GM18907 (cell line): ENCODE measurements around the gene PDZD7.
A peak's percentile ranks its signal among the peaks of the same experiment; 100 is the strongest.

ENCODE experiments used
- ATAC-seq: cut with Tn5 transposase; IDR thresholded peaks from one replicate; pipeline ENCODE4 v1.9.1; 2021; ENCODE audit warnings: mild to moderate bottlenecking, moderate library complexity; ENCODE audit not compliant: unreplicated experiment

The PDZD7 gene

DNA sequence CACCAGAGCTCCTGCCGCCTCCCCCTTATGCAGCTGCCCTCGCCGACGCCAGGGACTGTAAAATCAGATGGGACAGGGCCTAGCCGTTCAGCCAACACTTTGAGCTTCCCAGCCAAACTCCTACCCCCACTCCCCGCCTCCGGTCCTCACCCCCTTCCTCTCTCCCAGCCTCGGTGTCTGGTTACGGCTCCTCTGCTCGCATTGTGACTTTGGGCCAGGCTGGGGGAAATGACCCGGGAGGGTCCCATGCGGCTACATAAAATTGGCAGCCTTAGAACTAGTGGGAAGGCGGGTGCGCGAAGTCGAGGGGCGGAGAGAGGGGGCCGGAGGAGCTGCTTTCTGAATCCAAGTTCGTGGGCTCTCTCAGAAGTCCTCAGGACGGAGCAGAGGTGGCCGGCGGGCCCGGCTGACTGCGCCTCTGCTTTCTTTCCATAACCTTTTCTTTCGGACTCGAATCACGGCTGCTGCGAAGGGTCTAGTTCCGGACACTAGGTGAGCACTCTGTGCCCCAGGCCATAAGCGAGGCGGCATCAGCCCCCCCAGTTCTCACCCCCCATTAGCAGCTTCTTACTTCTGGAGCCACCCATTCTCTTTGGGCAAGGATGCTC lies 30.8 kb upstream of the PDZD7 start, which contains the start of gene KAZALD1:
Gene KAZALD1 (plus strand): TSS at position 366 of the 608 bp plus-strand sequence. CDS start 604 bp downstream, outside the sequence.
- no peak for ATAC-seq

DNA sequence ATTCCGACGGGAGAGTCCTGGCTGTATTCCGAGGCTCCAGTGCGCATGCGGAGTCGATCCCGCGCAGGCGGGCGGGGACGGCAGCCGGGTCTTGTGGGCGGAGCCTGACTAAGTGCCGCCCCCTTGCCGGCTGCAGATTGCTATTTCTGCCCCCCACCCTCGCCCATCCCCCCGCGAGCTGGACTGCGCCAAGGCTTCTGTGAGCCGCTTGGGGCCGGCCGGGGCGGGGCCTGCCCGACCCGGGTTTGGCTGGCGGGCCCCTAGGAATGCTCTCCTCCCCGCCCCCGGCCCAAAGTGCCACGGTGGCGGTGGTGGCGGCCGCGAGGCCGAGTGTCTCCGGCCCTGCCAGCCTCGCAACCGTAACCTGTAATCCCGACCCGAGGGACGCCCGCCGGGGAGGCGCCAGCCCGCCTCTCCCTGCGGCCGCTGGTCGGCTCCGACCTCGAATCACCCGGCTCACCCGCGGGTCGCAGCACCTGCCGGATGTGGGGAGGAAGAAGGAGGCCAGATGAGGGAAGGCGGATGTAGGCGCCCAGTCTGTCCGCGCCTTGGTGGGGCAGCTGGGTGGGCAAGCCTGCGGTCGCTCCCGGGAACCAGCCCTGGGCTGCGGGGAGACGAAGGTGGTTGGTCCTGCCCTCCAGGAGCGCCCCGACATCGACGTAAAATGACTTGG lies 30.2 kb upstream of the PDZD7 start:
- peak; percentile 63 for ATAC-seq

GRCh38 chr10:101060036-101060950 lies 29.4 kb upstream of the PDZD7 start:
- ATAC-seq = peak; percentile 37

- no peak for ATAC-seq
Measured at GRCh38 chr10:101056365-101057151, 25.6 kb upstream of the PDZD7 start.

- ATAC-seq = no peak
Measured at GRCh38 chr10:101055411-101055810, 24.5 kb upstream of the PDZD7 start.

DNA sequence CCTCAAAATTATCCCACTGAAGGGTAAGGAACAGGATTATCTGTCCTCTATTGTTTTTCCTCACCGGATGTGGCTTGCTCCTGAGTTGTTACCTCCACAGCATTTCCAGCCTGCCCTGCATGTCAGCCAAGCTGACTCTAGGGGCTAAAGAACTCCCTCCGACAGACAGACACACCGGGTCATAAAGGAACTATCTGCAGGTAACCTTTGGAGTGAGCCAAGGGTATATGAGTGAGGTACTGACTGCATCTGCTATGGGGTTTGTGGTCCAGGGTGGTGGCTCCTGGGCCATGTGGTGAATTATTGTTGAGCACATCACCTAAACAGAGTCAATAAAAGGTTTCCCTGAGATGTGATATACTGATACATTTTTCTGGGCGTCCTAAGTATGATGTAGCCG lies 23.9 kb upstream of the PDZD7 start:
- ATAC-seq = no peak

- no peak for ATAC-seq
Measured at GRCh38 chr10:101054351-101054750, 23.4 kb upstream of the PDZD7 start.

DNA sequence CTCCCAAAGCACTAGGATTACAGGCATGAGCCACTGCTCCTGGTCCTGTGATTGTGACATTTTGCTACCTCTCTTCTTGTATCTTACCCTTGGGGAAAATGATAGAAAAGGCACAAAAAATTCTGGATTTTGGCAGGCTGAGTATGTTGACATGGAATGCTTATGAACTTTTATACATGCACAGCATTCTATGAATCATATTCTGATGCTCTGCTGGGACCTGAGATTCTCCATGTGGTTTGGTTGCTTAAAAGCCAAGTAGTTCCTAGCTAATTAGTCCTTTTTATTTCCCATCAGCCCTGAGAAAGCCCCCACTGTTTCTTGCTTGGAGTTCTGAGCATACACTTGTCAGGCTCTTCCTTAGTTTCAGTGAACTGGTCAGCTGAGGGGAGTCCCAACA lies 22.6 kb upstream of the PDZD7 start:
- ATAC-seq = no peak

DNA sequence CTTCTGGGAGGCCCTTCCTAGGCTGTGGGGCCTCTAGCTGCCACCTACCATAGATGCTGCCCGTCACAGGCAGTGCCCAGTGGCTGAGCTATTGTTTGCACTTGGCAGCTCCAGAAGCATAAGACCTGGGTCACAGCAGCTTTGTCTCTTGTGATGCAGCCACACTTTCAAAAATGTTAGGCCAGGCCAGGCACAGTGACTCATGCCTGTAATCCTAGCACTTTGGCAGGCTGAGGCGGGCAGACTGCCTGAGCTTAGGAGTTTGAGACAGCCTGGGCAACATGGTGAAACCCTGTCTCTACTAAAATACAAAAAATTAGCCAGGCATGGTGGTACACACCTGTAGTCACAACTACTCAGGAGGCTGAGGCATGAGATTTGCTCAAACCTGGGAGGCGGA lies 21.4 kb upstream of the PDZD7 start:
- ATAC-seq = no peak

GRCh38 chr10:101050208-101051069 lies 19.5 kb upstream of the PDZD7 start:
- ATAC-seq = no peak

DNA sequence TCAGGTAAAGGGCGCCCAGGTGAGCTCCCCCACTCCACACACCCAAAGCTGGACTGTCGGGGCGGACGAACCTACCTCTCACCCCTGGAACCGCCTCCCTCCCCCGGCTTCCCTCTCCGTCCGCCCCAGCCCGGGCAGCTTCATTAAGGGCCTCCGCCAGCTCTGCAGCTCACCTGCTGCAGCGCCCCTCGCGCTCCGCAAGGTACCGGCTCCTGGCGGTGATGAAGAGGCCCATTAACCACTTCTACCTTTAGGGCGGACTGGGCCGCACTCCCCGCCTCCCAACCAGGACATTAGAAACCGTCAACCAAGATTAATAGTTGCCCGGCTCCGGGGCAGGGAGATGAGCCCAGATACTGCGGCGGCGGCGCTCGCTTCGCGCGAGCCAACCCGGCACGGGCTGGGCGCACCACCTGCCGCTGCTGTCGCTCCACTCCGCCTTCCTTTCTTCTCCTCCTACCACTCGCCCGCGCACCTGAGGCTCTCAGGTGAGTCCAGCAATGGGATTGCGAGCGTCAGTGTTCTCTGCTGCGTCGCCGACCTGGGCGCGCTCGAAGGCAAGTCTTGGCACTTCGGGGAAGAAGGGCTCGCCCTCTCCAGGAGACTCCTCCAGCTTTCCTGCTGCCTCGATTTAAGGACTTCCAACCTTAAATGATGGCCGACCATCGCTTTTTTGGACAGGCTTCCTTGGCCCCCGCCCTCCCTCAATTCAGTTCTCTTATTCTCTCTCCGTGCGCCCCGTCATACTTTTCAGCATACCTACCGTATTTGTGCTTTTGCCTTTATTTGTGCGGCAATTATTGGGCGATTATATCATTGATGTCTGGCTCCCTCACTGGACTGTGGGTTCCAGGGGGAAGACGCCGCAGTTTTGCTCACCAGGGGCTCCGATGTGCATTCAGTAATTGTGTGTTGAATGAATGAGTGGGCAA lies 17.3 kb upstream of the PDZD7 start:
- ATAC-seq = no peak

GRCh38 chr10:101047268-101047667 lies 16.3 kb upstream of the PDZD7 start:
- ATAC-seq = no peak

- ATAC-seq = no peak
Measured at GRCh38 chr10:101046332-101047238, 15.7 kb upstream of the PDZD7 start.

DNA sequence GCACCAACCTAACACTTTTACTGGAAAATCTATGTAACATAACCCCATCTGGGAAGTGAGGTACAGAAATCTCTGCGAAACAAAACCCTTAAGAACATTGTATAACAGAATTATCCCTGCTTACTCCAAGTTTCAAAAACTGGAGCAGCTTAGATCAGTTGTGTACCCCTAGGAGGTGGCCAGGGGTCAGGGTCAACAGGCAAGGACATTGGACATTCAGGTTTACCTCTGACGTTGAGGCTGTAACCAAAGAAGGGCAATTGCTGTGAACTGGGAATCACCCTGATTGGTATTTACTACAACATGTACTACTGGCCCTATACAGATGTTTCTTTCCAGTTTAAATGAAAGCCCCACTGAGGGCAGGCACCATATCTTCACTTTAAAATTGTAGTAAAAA lies 13.2 kb upstream of the PDZD7 start:
- ATAC-seq = no peak

- ATAC-seq = no peak
Measured at GRCh38 chr10:101043363-101043707, 12.4 kb upstream of the PDZD7 start.

DNA sequence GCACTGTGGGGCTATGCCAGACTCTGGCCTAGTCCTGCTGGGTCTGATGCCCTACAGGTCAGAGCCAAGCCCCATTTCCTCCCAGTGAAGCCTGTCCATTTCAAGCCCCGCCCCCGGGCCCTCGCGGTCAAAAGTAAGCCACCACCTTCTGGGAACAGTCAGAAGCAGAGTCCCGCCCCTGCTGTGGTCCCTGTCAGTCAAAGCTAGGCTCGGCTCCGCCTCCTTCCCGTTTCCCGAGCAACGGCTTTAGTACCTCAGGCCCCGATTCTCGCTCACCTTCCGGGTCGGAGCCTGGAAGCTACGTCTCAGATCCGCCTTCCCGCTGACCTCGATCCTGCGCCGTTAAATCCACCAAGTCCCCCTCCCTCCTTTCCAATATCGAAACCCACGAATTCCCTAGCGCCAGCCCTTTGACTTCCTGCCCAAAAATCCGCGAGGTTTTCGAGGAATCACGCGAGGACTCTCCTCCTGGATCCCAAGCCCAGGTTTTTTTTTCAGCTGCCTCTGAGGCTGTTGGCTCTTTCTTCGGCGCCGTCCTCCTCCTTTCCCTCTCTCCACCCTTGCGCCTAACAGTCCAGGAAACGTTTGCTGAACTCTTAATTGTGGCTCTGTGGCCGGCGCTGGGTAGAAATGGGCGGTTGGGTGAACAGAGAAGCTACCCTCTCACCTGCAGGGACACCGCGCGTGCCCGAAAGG lies 11.9 kb upstream of the PDZD7 start:
- peak; percentile 92 for ATAC-seq

DNA sequence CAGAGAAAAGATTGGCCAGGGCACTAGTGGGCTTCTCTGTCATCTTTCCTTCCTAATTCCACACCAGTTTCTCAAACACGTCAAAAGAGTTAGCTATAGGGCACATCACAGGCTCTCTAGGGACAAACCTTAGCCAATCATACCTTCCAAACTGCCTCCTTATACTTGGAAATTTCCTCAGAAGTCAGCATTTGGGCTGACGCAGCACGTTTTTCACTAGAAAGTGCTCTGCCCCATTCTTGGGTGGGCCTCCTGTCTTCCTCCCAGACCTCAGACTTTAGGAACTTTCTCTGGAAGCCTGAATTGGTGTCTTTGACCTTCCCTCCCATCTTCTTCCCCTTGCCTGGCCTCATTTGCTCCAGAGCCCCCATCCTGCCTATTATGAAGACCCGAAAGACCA lies 11.2 kb upstream of the PDZD7 start:
- ATAC-seq = no peak
